CD4-positive, alpha-beta T cell treated with Interleukin-10 for 1 hour (primary cell): ENCODE data around the gene BRD9.
A peak's percentile ranks its signal among the peaks of the same experiment; 100 is the strongest.
"Not testable (repeated sequence)": the region's sequence is repeated elsewhere in the genome, so short reads cannot be mapped to it uniquely, and the experiment has no call there.

ENCODE experiments used
- DNase-seq: peaks from one replicate; pipeline ENCODE4 v3.0.0-alpha.2; 2020

The BRD9 gene

DNA sequence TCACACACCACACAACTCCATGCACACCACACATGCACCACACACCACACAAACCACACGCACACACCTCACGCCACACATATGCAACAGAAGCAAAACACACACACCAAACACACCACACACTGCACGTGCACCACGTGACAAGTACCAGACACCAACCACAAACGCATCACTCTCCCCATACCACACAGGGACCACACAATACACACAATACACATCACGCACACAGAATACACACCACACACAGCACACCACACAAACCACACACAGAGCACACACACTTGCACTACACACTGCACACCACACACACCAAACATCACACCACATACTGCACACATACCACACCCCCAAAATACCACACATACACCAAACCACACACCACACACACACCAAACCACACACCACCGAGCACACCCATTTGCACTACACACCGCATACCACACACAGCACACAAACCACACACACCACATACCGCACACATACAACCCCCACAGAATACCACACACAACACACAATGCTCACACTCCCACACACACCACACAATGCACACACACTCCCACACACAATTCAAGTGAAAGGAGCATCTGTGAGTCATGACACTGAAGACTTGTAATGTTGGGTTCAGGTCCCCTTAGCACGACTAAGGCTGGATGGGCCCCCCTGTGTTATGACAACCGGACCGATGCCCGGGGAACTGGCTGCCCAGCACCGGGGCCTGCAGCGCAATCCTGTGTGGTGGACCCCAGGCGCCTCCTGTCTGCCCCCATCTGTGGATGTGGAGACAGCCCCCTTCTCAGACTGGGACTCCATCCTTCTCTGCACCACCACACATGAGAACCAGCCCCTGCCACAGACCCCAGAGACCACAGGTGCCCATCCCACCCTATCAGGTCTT, 35.8 kb downstream of the BRD9 start:
- peak; percentile 16 for DNase-seq

DNA sequence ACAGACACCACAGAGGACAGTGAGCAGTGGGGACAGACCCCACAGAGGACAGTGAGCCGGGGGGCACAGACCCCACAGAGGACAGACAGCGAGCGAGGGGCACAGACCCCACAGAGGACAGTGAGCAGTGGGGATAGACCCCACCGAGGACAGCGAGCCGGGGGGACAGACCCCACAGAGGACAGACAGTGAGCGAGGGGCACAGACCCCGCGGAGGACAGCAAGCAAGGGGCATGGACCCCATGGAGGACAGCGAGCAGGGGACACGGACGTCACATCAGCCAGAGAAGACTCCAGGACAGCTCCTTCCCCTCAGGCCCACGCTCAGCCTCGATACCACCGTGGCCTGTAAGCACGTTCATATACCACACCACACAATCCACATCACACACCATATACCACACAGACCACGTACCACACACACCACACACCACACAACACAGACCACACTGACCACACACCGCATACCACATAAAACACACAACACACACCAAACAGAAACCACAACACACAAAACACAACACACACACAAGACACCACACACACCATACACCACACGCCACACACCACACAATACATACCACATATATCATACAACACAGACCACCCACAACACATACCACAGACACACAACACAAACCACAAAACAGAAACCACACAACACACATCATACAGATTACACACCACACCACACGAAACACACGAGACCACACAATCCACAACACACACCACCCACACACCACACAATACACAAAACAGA, 36.6 kb downstream of the BRD9 start:
- DNase-seq, result peak; percentile 24

GRCh38 chr5:854966-855743, 37.4 kb downstream of the BRD9 start:
- no peak for DNase-seq

DNA sequence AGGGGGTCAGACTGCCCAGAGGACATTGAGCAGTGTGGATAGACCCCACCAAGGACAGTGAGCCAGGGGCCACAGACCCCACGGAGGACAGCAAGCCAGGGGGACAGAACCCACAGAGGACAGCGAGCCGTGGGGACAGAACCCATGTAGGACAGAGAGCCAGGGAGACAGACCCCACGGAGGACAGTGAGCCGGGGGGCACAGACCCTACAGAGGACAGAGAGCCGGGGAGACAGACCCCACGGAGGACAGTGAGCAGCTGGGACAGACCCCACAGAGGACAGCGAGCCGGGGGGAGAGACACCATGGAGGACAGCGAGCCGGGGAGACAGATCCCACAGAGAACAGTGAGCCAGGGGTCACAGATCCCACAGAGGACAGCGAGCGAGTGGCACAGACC, 38.4 kb downstream of the BRD9 start:
- no peak for DNase-seq

DNA sequence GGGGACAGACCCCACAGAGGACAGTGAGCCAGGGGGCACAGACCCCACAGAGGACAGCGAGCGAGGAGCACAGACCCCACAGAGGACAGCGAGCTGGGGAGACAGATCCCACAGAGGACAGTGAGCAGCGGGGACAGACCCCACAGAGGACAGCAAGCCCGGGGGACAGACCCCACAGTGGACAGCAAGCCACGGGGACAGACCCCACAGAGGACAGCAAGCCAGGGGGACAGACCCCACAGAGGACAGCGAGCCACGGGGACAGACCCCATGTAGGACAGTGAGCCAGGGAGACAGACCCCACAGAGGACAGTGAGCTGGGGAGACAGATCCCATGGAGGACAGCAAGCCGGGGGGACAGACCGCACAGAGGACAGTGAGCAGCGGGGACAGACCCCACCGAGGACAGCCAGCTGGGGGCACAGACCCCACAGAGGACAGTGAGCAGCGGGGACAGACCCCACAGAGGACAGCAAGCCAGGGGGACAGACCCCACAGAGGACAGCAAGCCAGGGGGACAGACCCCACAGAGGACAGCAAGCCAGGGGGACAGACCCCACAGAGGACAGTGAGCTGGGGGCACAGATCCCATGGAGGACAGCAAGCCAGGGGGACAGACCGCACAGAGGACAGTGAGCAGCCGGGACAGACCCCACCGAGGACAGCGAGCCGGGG, 39.0 kb downstream of the BRD9 start:
- not testable (repeated sequence) for DNase-seq

GRCh38 chr5:852431-853401, 39.9 kb downstream of the BRD9 start:
- DNase-seq, result no peak

- DNase-seq, result no peak
These were observed 40.6 kb downstream of the BRD9 start for GRCh38 chr5:852018-852417.

GRCh38 chr5:851553-851952, 41.0 kb downstream of the BRD9 start:
- DNase-seq, result no peak

DNA sequence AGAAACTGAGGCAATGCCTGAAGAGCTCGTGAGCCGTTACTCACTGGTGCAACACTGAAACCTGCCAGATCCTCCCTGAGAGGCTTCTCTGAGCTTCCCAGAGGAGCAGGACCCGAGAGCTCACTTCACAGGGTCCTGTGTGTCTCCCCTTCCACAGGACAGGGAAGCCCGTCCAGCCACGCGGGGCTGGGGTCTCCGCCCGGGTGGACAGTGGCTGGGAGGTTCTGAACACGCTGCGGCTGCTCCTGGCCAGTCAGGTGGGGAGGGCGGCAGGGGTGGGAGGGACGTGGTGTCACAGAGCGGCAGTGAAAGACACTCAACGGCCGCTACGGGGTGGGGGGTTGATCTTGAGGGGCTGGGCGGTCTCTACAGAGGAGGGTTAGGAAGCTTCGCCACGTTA, 41.5 kb downstream of the BRD9 start:
- no peak for DNase-seq

GRCh38 chr5:850511-851006, 42.0 kb downstream of the BRD9 start, which contains the start of gene ZDHHC11:
Gene ZDHHC11 (minus strand): TSS chr5:850986. CDS start chr5:850602, 384 bp downstream.
- no peak for DNase-seq

DNA sequence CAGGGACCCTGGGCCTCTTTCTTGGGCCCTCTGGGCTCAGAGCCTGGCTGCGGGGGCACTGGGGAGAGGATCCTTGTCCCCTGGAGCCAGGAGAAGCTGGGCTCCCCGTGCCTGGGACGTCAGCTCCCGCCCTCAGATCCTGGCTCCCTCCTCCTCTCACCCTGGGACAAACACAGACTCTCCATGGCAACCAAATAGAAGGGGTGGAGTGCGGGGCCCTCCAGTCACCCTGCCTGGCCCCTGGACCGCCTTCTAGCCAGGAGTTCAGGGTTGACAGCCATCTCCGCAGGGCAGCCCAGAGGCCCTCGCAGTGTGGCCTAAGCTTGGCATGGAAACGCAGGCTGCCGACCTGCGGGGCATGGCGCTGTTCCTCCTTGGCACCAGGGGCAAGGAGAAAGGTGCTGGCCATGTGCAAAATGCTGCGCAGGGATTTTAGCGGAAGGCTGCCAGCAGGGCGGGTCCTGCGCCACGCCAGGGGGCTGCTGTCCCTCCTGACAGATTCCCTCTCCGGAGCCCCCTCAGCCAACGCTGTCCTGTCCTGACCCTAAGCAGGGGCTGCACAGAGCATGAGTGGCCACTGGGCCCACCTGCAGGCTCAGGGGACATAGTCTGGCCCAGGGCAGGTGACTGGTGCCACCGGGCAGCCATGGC, 42.8 kb downstream of the BRD9 start:
- no peak for DNase-seq

- DNase-seq, result no peak
These were observed 43.9 kb downstream of the BRD9 start for GRCh38 chr5:848671-849111.

DNA sequence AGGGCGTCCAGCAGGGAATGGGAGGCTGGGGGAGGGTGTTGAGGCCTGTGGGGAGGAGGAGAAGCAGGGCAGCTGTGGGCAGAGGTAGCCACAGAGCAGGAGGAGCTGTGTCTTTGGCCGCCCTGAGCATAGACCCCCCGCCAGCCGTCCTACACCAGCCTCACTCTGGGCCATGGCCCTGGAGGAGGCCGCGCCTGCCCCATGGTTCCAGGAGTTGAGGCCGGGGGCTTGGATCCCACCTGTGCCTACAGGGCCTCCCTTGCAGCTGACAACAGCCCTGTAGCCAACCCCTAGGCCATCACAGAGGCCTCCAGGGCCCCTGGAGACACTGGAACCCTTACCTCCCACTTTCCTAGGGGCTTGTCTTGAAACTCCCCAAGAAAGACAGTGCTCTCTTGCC, 44.9 kb downstream of the BRD9 start:
- not testable (repeated sequence) for DNase-seq

GRCh38 chr5:847212-847611, 45.4 kb downstream of the BRD9 start:
- not testable (repeated sequence) for DNase-seq

GRCh38 chr5:846602-847091, 46.0 kb downstream of the BRD9 start:
- peak; percentile 32 for DNase-seq

DNA sequence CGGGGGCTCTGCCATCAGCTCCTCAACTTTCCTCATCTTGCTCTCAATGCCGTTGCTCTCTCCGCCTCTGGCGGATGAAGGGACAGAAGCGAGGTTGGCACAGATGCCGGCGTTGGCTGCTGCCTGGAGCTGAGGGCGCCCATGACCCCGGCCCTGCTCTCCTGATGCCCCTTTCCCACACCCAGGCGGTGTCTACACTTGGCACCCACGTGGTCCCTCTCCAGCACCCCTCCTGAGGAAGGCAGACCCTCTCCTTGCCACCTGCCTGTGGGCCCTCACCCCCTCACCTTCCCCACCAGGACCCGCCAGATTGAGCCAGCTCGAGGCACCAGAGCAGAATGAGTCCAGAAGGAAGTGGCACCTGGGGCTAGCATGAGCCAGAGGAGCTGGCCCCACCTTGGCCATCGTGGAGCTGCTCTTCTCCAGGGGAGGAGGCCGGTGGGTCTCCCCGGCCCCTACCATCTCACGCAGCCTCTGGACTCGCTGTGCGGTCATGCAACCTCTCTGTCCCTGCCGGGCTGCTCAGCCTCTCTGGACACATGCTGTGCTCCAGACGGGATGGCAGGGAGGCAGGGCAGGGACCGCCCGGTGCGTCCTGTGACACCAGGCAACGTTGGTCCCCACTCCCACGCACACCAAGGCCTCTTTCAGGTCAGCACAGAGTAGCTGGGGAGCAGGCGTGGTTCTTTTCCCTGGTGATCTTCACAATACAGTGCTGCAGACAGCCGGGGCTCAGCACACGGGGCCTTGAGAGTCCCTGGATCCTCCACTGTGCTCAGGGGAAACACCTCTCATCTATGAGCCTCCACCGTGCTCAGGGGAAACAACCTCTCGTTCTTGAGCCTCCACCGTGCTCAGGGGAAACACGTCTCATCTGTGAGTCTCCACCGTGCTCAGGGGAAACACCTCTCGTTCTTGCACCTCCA, 46.7 kb downstream of the BRD9 start:
- not testable (repeated sequence) for DNase-seq

DNA sequence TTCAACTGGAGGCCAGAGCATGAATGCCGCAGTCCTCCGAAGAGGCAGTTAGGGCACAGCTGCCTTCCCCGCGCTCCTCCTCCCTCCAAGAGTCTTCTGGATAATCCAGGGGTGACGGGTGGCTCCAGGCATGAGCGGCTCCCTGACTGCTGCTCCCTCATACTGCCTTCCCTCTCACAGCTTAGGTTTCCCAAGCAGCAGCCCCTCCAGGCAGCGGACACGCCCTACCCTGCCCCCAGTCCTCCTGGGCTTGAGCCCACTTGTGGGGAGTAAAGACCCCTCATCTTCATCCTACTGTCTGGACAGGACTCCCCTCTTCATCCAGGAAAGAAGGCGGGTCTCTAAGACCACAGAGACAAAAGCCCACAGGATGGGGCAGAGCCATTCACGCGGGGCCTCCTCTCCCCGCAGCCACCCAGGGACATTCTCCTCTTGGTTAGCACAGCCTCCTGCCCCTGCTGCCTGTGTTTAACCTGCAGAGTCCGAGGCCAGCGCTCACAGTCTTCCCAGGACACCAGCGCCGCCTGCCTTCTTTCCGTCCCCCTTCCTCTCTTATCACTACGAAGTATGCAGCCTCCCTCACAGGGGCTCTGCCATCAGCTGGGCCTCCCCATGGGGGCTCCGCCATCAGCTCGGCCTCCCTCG, 47.4 kb downstream of the BRD9 start:
- not testable (repeated sequence) for DNase-seq

GRCh38 chr5:844426-844825, 48.2 kb downstream of the BRD9 start:
- DNase-seq, result not testable (repeated sequence)

- DNase-seq, result not testable (repeated sequence)
These were observed 48.7 kb downstream of the BRD9 start for GRCh38 chr5:843926-844325.
